ENCODE data around the gene LPO.

DNA sequence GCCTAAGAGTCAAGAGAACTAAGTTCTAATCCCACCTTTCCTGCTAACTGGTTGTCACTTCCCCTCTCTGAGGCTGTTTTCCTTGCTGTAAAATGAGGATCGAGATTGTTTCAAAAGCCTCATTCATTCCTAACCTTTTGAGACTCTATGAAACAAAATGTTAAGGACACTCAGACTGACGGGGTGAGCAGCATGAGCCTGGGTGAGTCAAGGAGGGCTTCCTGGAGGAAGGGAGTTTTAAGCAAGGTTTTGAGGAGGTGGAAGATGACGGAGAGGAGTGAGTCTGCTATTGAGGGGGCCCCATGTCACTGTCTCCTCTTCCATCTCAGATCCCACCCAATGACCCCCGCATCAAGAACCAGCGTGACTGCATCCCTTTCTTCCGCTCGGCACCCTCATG, 41.8 kb upstream of the LPO start:
- TF ChIP-seq, protein P1, sequence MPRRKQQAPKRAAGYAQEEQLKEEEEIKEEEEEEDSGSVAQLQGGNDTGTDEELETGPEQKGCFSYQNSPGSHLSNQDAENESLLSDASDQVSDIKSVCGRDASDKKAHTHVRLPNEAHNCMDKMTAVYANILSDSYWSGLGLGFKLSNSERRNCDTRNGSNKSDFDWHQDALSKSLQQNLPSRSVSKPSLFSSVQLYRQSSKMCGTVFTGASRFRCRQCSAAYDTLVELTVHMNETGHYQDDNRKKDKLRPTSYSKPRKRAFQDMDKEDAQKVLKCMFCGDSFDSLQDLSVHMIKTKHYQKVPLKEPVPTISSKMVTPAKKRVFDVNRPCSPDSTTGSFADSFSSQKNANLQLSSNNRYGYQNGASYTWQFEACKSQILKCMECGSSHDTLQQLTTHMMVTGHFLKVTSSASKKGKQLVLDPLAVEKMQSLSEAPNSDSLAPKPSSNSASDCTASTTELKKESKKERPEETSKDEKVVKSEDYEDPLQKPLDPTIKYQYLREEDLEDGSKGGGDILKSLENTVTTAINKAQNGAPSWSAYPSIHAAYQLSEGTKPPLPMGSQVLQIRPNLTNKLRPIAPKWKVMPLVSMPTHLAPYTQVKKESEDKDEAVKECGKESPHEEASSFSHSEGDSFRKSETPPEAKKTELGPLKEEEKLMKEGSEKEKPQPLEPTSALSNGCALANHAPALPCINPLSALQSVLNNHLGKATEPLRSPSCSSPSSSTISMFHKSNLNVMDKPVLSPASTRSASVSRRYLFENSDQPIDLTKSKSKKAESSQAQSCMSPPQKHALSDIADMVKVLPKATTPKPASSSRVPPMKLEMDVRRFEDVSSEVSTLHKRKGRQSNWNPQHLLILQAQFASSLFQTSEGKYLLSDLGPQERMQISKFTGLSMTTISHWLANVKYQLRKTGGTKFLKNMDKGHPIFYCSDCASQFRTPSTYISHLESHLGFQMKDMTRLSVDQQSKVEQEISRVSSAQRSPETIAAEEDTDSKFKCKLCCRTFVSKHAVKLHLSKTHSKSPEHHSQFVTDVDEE (CRISPR knock-in tag; IDR thresholded peaks at IDR 0.05) = no peak
- no peak for TF ChIP-seq ZNF565 (CRISPR knock-in tag; conservative IDR thresholded peaks at IDR 0.05; ENCODE audit: low read depth)
- TF ChIP-seq ZNF70 (CRISPR knock-in tag; IDR thresholded peaks at IDR 0.05) = no peak
- no peak for TF ChIP-seq ZFP30 (CRISPR knock-in tag; IDR thresholded peaks at IDR 0.05)
- no peak for TF ChIP-seq TOX (CRISPR knock-in tag; IDR thresholded peaks at IDR 0.05; ENCODE audit: borderline replicate concordance)
- no peak for TF ChIP-seq BACH2 (CRISPR knock-in tag; IDR thresholded peaks at IDR 0.05; ENCODE audit: borderline replicate concordance)
- TF ChIP-seq, protein P2, sequence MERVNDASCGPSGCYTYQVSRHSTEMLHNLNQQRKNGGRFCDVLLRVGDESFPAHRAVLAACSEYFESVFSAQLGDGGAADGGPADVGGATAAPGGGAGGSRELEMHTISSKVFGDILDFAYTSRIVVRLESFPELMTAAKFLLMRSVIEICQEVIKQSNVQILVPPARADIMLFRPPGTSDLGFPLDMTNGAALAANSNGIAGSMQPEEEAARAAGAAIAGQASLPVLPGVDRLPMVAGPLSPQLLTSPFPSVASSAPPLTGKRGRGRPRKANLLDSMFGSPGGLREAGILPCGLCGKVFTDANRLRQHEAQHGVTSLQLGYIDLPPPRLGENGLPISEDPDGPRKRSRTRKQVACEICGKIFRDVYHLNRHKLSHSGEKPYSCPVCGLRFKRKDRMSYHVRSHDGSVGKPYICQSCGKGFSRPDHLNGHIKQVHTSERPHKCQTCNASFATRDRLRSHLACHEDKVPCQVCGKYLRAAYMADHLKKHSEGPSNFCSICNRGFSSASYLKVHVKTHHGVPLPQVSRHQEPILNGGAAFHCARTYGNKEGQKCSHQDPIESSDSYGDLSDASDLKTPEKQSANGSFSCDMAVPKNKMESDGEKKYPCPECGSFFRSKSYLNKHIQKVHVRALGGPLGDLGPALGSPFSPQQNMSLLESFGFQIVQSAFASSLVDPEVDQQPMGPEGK (CRISPR knock-in tag; IDR thresholded peaks at IDR 0.05; ENCODE audit: borderline replicate concordance) = no peak
- TF ChIP-seq ZNF8 (CRISPR knock-in tag; IDR thresholded peaks at IDR 0.05) = no peak
- TF ChIP-seq RARB (CRISPR knock-in tag; IDR thresholded peaks at IDR 0.05) = no peak
- no peak for TF ChIP-seq ZFP3 (CRISPR knock-in tag; IDR thresholded peaks at IDR 0.05)
- TF ChIP-seq ARNTL (CRISPR knock-in tag; IDR thresholded peaks at IDR 0.05; ENCODE audit: borderline replicate concordance, low read depth) = no peak
